ENCODE measurements around the gene GJA5. TPM values are rescaled to one million over a fixed set of nuclear protein-coding genes. Genes with fewer than 3 reads are reported as not detected.

Gene GJA5
- total RNA-seq, 5 donors from 2014 or later (not counting 1 experiment from before 2014, with no cell fraction given) = not detected

DNA sequence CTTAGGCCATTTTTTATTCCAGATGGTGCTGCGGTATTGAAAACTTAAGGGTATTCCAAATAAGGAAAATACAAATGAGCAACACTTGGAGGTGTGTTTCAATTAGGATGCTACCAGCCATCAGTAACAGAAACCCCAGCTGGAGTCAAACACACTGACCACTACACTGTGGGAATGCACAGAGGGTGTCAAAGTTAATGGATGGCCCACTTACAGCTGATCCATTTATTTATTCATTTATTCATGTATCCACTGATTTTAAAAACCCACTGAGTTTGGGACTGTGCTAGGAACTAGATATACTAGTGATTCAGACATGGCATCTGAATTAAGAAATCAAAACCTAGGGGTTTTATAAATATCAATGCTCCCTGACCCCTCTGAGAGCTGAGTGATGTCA, 24.5 kb upstream of the GJA5 start:
- WGBS (ENCODE audit: insufficient coverage) = no CpG with 5 or more reads among the region's 1 CpG
- ChIA-PET POLR2A (no interaction called here), CTCF (no interaction called here)
- no peak overlapping the region for H3K27ac ChIP-seq (ENCODE audit: low read length)
- DNase-seq = no peak
- no peaks in the 10 kb centered on the region for H3K36me3 Mint-ChIP-seq
- peaks cover 31 to 35% of the 10 kb centered on the region in 2 donors for H3K27me3 Mint-ChIP-seq
- no peak overlapping the region for H3K4me3 Mint-ChIP-seq
- no peaks in the 10 kb centered on the region for H3K4me1 Mint-ChIP-seq
- no peaks in the 10 kb centered on the region for H3K4me1 ChIP-seq (ENCODE audit: control insufficient read depth in 1 of 2, extremely low read depth in 1 of 2, insufficient read depth in 2 of 2, low read length in 2 of 2)
- ATAC-seq (replicated peaks in 1 of 4) = no peak
- no peak overlapping the region for H3K4me3 ChIP-seq (ENCODE audit: control insufficient read depth in 1 of 2, extremely low read depth in 1 of 2, low read length in 1 of 2)
- H3K9me3 Mint-ChIP-seq = no peaks in the 10 kb centered on the region
- H3K9me3 ChIP-seq = no peaks in the 10 kb centered on the region
- no peak overlapping the region for H3K27ac Mint-ChIP-seq
- H3K36me3 ChIP-seq (ENCODE audit: control insufficient read depth in 2 of 2, extremely low read depth in 1 of 2, insufficient read depth in 1 of 2, low read length in 1 of 2) = no peaks in the 10 kb centered on the region
- no peaks in the 10 kb centered on the region for H3K27me3 ChIP-seq (replicated peaks in 1 of 2; ENCODE audit: control insufficient read depth in 2 of 2, extremely low read depth in 1 of 2, insufficient read depth in 2 of 2, low read length in 1 of 2)

DNA sequence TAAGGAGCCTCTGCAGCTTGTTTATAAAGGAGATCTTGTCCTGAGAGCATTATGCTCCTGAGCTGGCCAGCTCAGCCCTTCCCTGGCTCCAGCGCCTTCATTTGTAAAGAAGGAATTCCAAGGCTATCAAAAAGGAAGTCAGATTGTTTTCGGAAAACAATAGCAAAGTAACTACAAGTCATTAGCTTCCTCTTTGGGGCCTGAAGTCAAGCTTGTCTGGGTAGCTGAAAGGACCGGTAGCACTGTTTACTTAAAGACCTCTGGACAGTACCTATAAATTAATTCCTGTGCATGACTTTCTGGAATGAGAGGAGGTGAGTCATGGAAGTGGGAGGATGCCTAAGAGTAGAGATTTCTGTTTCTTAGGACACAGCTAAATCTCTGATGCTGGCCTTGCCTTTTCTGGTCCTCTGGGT, 20.7 kb upstream of the GJA5 start:
- Histone ChIP-seq H3K27ac (ENCODE audit: low read length) (no peak overlapping the region), H3K4me1 (ENCODE audit: control insufficient read depth in 1 of 2, extremely low read depth in 1 of 2, insufficient read depth in 2 of 2, low read length in 2 of 2) (no peaks in the 10 kb centered on the region), H3K36me3 (ENCODE audit: control insufficient read depth in 2 of 2, extremely low read depth in 1 of 2, insufficient read depth in 1 of 2, low read length in 1 of 2) (no peaks in the 10 kb centered on the region), H3K4me3 (ENCODE audit: control insufficient read depth in 1 of 2, extremely low read depth in 1 of 2, low read length in 1 of 2) (no peak overlapping the region), H3K9me3 (no peaks in the 10 kb centered on the region), H3K27me3 (replicated peaks in 1 of 2; ENCODE audit: control insufficient read depth in 2 of 2, extremely low read depth in 1 of 2, insufficient read depth in 2 of 2, low read length in 1 of 2) (no peaks in the 10 kb centered on the region)
- Mint-ChIP-seq H3K9me3 (no peaks in the 10 kb centered on the region), H3K27ac (no peak overlapping the region), H3K27me3 (peaks cover 22 to 44% of the 10 kb centered on the region in 2 donors), H3K36me3 (no peaks in the 10 kb centered on the region), H3K4me1 (no peaks in the 10 kb centered on the region), H3K4me3 (no peak overlapping the region)
- ChIA-PET POLR2A (no interaction called here), CTCF (no interaction called here)
- ATAC-seq (replicated peaks in 1 of 4) (no peak), DNase-seq (no peak)
- WGBS (ENCODE audit: insufficient coverage) = 100% methylated on average over 1 of the region's 3 CpGs

DNA sequence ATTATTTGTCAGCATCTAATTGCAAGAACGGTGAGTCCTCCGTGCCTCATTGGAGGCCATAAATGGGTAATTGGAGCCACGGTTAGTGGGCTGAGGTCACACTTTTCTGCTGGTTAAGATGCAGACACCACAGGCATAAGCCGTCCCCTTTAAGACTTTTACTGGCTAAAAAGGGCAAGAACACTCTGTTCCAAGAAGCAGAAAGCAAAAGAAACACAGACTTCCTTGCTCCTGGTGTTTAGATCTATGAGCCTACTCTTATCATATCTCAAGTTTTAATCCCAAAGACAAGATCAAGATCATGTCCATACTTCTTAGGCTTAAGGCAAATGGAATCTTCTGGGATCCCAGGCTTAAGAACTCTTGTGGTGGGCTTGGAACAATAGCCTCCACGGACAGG, 17.3 kb upstream of the GJA5 start:
- no peak overlapping the region for H3K4me3 Mint-ChIP-seq
- no peaks in the 10 kb centered on the region for H3K9me3 Mint-ChIP-seq
- H3K4me1 ChIP-seq (ENCODE audit: control insufficient read depth in 1 of 2, extremely low read depth in 1 of 2, insufficient read depth in 2 of 2, low read length in 2 of 2) = no peaks in the 10 kb centered on the region
- ATAC-seq (replicated peaks in 1 of 4) (no peak), DNase-seq (no peak)
- H3K4me1 Mint-ChIP-seq = peaks cover 1 to 10% (median 3%) of the 10 kb centered on the region in 3 donors
- H3K36me3 Mint-ChIP-seq = no peaks in the 10 kb centered on the region
- no peak overlapping the region for H3K27ac Mint-ChIP-seq
- 78% methylated on average over 3 of the region's 5 CpGs for WGBS (ENCODE audit: insufficient coverage)
- CTCF ChIA-PET = interaction anchor here in 1 of 2 donors (0.6 kb wide), 1 partner anchor 291 kb away, joined by 3 read pairs; no protein-coding TSS in a partner anchor
- H3K4me3 ChIP-seq (ENCODE audit: control insufficient read depth in 1 of 2, extremely low read depth in 1 of 2, low read length in 1 of 2) = no peak overlapping the region
- no peaks in the 10 kb centered on the region for H3K9me3 ChIP-seq
- peaks cover 41 to 61% of the 10 kb centered on the region in 2 donors for H3K27me3 Mint-ChIP-seq
- no peak overlapping the region for H3K27ac ChIP-seq (ENCODE audit: low read length)
- POLR2A ChIA-PET = no interaction called here
- peaks cover 0 to 13% of the 10 kb centered on the region in 2 experiments for H3K27me3 ChIP-seq (replicated peaks in 1 of 2; ENCODE audit: control insufficient read depth in 2 of 2, extremely low read depth in 1 of 2, insufficient read depth in 2 of 2, low read length in 1 of 2)
- H3K36me3 ChIP-seq (ENCODE audit: control insufficient read depth in 2 of 2, extremely low read depth in 1 of 2, insufficient read depth in 1 of 2, low read length in 1 of 2) = no peaks in the 10 kb centered on the region

- H3K27me3 ChIP-seq (replicated peaks in 1 of 2; ENCODE audit: control insufficient read depth in 2 of 2, extremely low read depth in 1 of 2, insufficient read depth in 2 of 2, low read length in 1 of 2) = peaks cover 0 to 30% of the 10 kb centered on the region in 2 experiments
- peaks cover 40 to 41% of the 10 kb centered on the region in 2 donors for H3K27me3 Mint-ChIP-seq
- H3K27ac ChIP-seq (ENCODE audit: low read length) = no peak overlapping the region
- 50% methylated on average over 9 of the region's 9 CpGs for WGBS (ENCODE audit: insufficient coverage)
- peaks cover 1 to 10% (median 3%) of the 10 kb centered on the region in 3 donors for H3K4me1 Mint-ChIP-seq
- ChIA-PET POLR2A (no interaction called here), CTCF (no interaction called here)
- H3K36me3 Mint-ChIP-seq = no peaks in the 10 kb centered on the region
- H3K9me3 Mint-ChIP-seq = no peaks in the 10 kb centered on the region
- DNase-seq (no peak), ATAC-seq (replicated peaks in 1 of 4) (no peak)
- no peak overlapping the region for H3K4me3 ChIP-seq (ENCODE audit: control insufficient read depth in 1 of 2, extremely low read depth in 1 of 2, low read length in 1 of 2)
- H3K4me3 Mint-ChIP-seq = no peak overlapping the region
- H3K36me3 ChIP-seq (ENCODE audit: control insufficient read depth in 2 of 2, extremely low read depth in 1 of 2, insufficient read depth in 1 of 2, low read length in 1 of 2) = no peaks in the 10 kb centered on the region
- no peak overlapping the region for H3K27ac Mint-ChIP-seq
- H3K4me1 ChIP-seq (ENCODE audit: control insufficient read depth in 1 of 2, extremely low read depth in 1 of 2, insufficient read depth in 2 of 2, low read length in 2 of 2) = no peaks in the 10 kb centered on the region
- no peaks in the 10 kb centered on the region for H3K9me3 ChIP-seq
Observed at GRCh38 chr1:147773215-147773715, 12.9 kb upstream of the GJA5 start.

- Mint-ChIP-seq H3K4me1 (peaks cover 1 to 10% (median 3%) of the 10 kb centered on the region in 3 donors), H3K27ac (no peak overlapping the region), H3K36me3 (no peaks in the 10 kb centered on the region), H3K4me3 (no peak overlapping the region), H3K27me3 (peaks cover 40 to 41% of the 10 kb centered on the region in 2 donors), H3K9me3 (no peaks in the 10 kb centered on the region)
- Histone ChIP-seq H3K27ac (ENCODE audit: low read length) (no peak overlapping the region), H3K4me1 (ENCODE audit: control insufficient read depth in 1 of 2, extremely low read depth in 1 of 2, insufficient read depth in 2 of 2, low read length in 2 of 2) (no peaks in the 10 kb centered on the region), H3K4me3 (ENCODE audit: control insufficient read depth in 1 of 2, extremely low read depth in 1 of 2, low read length in 1 of 2) (no peak overlapping the region), H3K36me3 (ENCODE audit: control insufficient read depth in 2 of 2, extremely low read depth in 1 of 2, insufficient read depth in 1 of 2, low read length in 1 of 2) (no peaks in the 10 kb centered on the region), H3K27me3 (replicated peaks in 1 of 2; ENCODE audit: control insufficient read depth in 2 of 2, extremely low read depth in 1 of 2, insufficient read depth in 2 of 2, low read length in 1 of 2) (peaks cover 0 to 30% of the 10 kb centered on the region in 2 experiments), H3K9me3 (no peaks in the 10 kb centered on the region)
- no CpG with 5 or more reads among the region's 4 CpGs for WGBS (ENCODE audit: insufficient coverage)
- no peak for DNase-seq
- ChIA-PET CTCF (no interaction called here), POLR2A (no interaction called here)
- no peak for ATAC-seq (replicated peaks in 1 of 4)
Observed at GRCh38 chr1:147772570-147772969, 12.2 kb upstream of the GJA5 start.

DNA sequence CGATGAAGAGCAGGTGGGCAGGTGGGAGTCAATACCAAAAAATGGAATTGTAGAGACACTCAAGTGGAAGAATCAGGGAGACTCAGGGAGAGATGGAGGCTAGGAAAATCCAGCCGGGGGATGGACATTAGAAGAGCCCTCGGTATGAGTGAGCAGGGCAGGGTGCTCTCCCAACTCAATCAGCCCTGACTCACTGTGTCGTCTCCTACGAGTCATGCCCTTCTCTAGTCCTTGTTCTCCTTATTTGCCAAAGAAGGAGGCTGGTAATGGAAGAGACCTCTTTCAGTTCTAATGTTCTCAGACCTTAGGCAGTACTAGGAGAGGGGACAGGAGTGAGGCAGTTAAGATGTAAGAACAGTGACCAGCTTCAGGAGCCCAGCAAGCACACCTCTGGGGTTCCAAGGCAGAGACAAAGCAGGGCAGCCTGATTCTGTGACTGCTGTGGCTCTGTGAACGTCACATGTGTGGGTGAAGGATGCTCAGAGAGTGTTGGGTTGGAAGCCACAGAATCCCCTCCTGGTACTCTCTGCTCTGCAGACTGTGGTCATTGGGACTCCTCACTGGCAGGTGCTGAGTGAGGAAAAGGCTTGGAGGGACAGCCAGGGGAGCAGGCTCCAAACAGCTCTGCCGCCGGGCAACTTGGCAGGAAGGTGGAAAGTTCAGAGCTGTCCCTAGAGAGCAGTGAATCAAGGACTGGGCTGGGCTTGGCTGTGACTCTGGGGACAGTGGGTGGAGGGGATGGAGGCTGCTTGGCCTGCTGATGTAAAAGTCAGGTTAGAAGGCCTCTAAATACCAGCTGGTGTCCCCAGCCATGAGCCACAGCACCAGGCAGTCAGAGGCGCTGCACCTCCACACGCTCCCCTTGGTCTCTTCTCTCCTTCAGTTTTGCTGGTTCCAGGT, 11.1 kb upstream of the GJA5 start:
- no peak overlapping the region for H3K27ac ChIP-seq (ENCODE audit: low read length)
- ChIA-PET CTCF (no interaction called here), POLR2A (no interaction called here)
- no peaks in the 10 kb centered on the region for H3K4me1 ChIP-seq (ENCODE audit: control insufficient read depth in 1 of 2, extremely low read depth in 1 of 2, insufficient read depth in 2 of 2, low read length in 2 of 2)
- Mint-ChIP-seq H3K27me3 (peaks cover 36 to 40% of the 10 kb centered on the region in 2 donors), H3K9me3 (no peaks in the 10 kb centered on the region), H3K4me3 (no peak overlapping the region), H3K36me3 (no peaks in the 10 kb centered on the region), H3K27ac (no peak overlapping the region), H3K4me1 (peaks cover 1 to 10% (median 3%) of the 10 kb centered on the region in 3 donors)
- H3K9me3 ChIP-seq = no peaks in the 10 kb centered on the region
- peaks cover 0 to 30% of the 10 kb centered on the region in 2 experiments for H3K27me3 ChIP-seq (replicated peaks in 1 of 2; ENCODE audit: control insufficient read depth in 2 of 2, extremely low read depth in 1 of 2, insufficient read depth in 2 of 2, low read length in 1 of 2)
- no peak for DNase-seq
- 82% methylated on average over 5 of the region's 10 CpGs for WGBS (ENCODE audit: insufficient coverage)
- no peaks in the 10 kb centered on the region for H3K36me3 ChIP-seq (ENCODE audit: control insufficient read depth in 2 of 2, extremely low read depth in 1 of 2, insufficient read depth in 1 of 2, low read length in 1 of 2)
- no peak for ATAC-seq (replicated peaks in 1 of 4)
- H3K4me3 ChIP-seq (ENCODE audit: control insufficient read depth in 1 of 2, extremely low read depth in 1 of 2, low read length in 1 of 2) = no peak overlapping the region

All from T-cell (primary cell).